ENCODE results near the gene COBL. TPM values are rescaled to one million over a fixed set of nuclear protein-coding genes. Genes with fewer than 3 reads are reported as not detected.
A peak's percentile ranks its signal among the peaks of the same experiment; 100 is the strongest.

COBL gene
- total RNA-seq, 1 experiment from 2014 or later = 63.6 TPM

- CTCF ChIA-PET = interaction anchor here (1.2 kb wide), 1 partner anchor 52 kb away, joined by 3 read pairs; no protein-coding TSS in a partner anchor
- Histone ChIP-seq H3K4me3 (ENCODE audit: low read depth, low read length) (peak overlapping the region; percentile 93), H3K4me1 (peaks cover 55% of the 10 kb centered on the region), H3K27me3 (replicated peaks; ENCODE audit: control insufficient read depth, insufficient read depth, low read length) (no peaks in the 10 kb centered on the region), H3K9me3 (no peaks in the 10 kb centered on the region), H3K36me3 (ENCODE audit: control insufficient read depth, insufficient read depth, low read length) (no peaks in the 10 kb centered on the region; the same call in 1 of the 2 replicates)
- POLR2A ChIA-PET = interaction anchor here (0.6 to 2.8 kb wide), 2 partner anchors 12 to 26 kb away, joined by 10 read pairs; no protein-coding TSS in a partner anchor
- Mint-ChIP-seq H3K27ac (ENCODE audit: unreplicated experiment) (peak overlapping the region; percentile 96), H3K4me3 (ENCODE audit: unreplicated experiment) (peak overlapping the region; percentile 93), H3K4me1 (ENCODE audit: low read depth, unreplicated experiment) (peaks cover 44% of the 10 kb centered on the region), H3K9me3 (ENCODE audit: unreplicated experiment) (no peaks in the 10 kb centered on the region), H3K36me3 (ENCODE audit: insufficient read depth, unreplicated experiment) (peaks cover 18% of the 10 kb centered on the region), H3K27me3 (ENCODE audit: insufficient read depth, unreplicated experiment) (no peaks in the 10 kb centered on the region)
- BruUV-seq (replicated peaks) = TSS peak; percentile 39
- TF ChIP-seq, protein P1, sequence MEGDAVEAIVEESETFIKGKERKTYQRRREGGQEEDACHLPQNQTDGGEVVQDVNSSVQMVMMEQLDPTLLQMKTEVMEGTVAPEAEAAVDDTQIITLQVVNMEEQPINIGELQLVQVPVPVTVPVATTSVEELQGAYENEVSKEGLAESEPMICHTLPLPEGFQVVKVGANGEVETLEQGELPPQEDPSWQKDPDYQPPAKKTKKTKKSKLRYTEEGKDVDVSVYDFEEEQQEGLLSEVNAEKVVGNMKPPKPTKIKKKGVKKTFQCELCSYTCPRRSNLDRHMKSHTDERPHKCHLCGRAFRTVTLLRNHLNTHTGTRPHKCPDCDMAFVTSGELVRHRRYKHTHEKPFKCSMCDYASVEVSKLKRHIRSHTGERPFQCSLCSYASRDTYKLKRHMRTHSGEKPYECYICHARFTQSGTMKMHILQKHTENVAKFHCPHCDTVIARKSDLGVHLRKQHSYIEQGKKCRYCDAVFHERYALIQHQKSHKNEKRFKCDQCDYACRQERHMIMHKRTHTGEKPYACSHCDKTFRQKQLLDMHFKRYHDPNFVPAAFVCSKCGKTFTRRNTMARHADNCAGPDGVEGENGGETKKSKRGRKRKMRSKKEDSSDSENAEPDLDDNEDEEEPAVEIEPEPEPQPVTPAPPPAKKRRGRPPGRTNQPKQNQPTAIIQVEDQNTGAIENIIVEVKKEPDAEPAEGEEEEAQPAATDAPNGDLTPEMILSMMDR (IDR thresholded peaks at IDR 0.05; ENCODE audit: insufficient read depth in 1 of 2, low read depth in 1 of 2, low read length in 1 of 2, severe bottlenecking in 1 of 2, unreplicated experiment in 1 of 2) = no peak
- DNase-seq = no peak
- intact Hi-C loops (cut with micrococcal nuclease; ENCODE audit: unreplicated experiment) = loop anchor here (1.0 to 10.0 kb wide), 4 partner anchors 20 to 53 kb away; no protein-coding TSS in a partner anchor
Observed at GRCh38 chr7:51314726-51315125, 1.9 kb downstream of the COBL start.

- CTCF ChIA-PET = interaction anchor here (0.9 to 1.2 kb wide), 2 partner anchors 26 to 53 kb away, joined by 3 read pairs; no protein-coding TSS in a partner anchor
- no peaks in the 10 kb centered on the region for H3K9me3 Mint-ChIP-seq (ENCODE audit: unreplicated experiment)
- H3K9me3 ChIP-seq = no peaks in the 10 kb centered on the region
- H3K27me3 ChIP-seq (replicated peaks; ENCODE audit: control insufficient read depth, insufficient read depth, low read length) = no peaks in the 10 kb centered on the region
- H3K4me1 Mint-ChIP-seq (ENCODE audit: low read depth, unreplicated experiment) = peaks cover 41% of the 10 kb centered on the region
- DNase-seq = no peak
- POLR2A ChIA-PET = interaction anchor here (0.6 to 2.8 kb wide), 2 partner anchors 13 to 26 kb away, joined by 10 read pairs; no protein-coding TSS in a partner anchor
- H3K36me3 Mint-ChIP-seq (ENCODE audit: insufficient read depth, unreplicated experiment) = peaks cover 19% of the 10 kb centered on the region
- intact Hi-C loops (cut with micrococcal nuclease; ENCODE audit: unreplicated experiment) = loop anchor here (1.0 to 10.0 kb wide), 3 partner anchors 19 to 53 kb away; no protein-coding TSS in a partner anchor
- no peaks in the 10 kb centered on the region; the same call in 1 of the 2 replicates for H3K36me3 ChIP-seq (ENCODE audit: control insufficient read depth, insufficient read depth, low read length)
- peaks cover 47% of the 10 kb centered on the region for H3K4me1 ChIP-seq
- TF ChIP-seq, protein P1 (IDR thresholded peaks at IDR 0.05; ENCODE audit: insufficient read depth in 1 of 2, low read depth in 1 of 2, low read length in 1 of 2, severe bottlenecking in 1 of 2, unreplicated experiment in 1 of 2) = no peak
- peak overlapping the region; percentile 93 for H3K4me3 Mint-ChIP-seq (ENCODE audit: unreplicated experiment)
- no TSS peak for BruUV-seq (replicated peaks)
- no peak overlapping the region for H3K4me3 ChIP-seq (ENCODE audit: low read depth, low read length)
- peak overlapping the region; percentile 96 for H3K27ac Mint-ChIP-seq (ENCODE audit: unreplicated experiment)
- H3K27me3 Mint-ChIP-seq (ENCODE audit: insufficient read depth, unreplicated experiment) = no peaks in the 10 kb centered on the region
Observed at GRCh38 chr7:51313738-51314425, 2.7 kb downstream of the COBL start.

DNA sequence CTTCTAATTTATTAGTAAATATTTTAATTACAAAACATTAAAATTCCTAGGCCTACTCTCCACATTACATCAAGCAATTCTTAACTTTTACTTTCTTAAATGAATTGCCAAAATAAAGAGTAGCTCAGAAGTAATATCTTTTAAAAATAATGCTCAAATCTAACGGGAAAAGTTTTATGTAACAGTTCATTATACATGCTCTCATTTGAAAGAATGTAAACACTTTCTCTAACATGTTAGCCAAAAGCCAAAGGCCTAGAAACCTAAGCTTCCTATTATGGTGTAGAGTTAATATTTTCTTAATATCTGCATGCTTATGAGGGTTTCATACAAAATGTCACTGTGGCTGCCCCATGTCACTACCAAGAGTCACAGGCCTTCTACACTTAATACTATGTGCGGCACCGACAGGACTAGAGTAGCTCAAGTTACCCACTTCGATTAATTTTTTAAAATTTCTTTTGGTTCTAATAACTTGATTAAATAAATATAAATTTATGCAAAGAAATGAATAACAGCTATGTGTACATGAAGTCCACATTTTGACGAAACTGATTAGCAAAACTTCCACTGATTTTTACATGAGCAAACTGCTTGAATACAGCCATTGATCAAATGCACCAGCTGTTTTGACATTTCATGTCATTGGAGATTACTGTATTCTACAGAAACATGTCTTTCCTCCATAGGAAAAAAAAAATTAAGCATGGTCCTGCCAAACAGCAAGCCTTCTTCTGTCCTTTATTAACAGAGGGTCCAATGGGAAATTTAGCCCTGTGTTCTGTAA, 3.5 kb downstream of the COBL start:
- Mint-ChIP-seq H3K27me3 (ENCODE audit: insufficient read depth, unreplicated experiment) (no peaks in the 10 kb centered on the region), H3K9me3 (ENCODE audit: unreplicated experiment) (no peaks in the 10 kb centered on the region), H3K4me3 (ENCODE audit: unreplicated experiment) (peak overlapping the region; percentile 93), H3K36me3 (ENCODE audit: insufficient read depth, unreplicated experiment) (peaks cover 19% of the 10 kb centered on the region), H3K4me1 (ENCODE audit: low read depth, unreplicated experiment) (peaks cover 34% of the 10 kb centered on the region), H3K27ac (ENCODE audit: unreplicated experiment) (no peak overlapping the region)
- ChIA-PET POLR2A (no interaction called here), CTCF (interaction anchor here (0.9 kb wide), 2 partner anchors 27 to 150 kb away, joined by 3 read pairs; no protein-coding TSS in a partner anchor)
- DNase-seq = no peak
- Histone ChIP-seq H3K36me3 (ENCODE audit: control insufficient read depth, insufficient read depth, low read length) (no peaks in the 10 kb centered on the region; the same call in 1 of the 2 replicates), H3K4me3 (ENCODE audit: low read depth, low read length) (no peak overlapping the region), H3K4me1 (peaks cover 39% of the 10 kb centered on the region), H3K9me3 (no peaks in the 10 kb centered on the region), H3K27me3 (replicated peaks; ENCODE audit: control insufficient read depth, insufficient read depth, low read length) (no peaks in the 10 kb centered on the region)
- TF ChIP-seq, protein P1 (IDR thresholded peaks at IDR 0.05; ENCODE audit: insufficient read depth in 1 of 2, low read depth in 1 of 2, low read length in 1 of 2, severe bottlenecking in 1 of 2, unreplicated experiment in 1 of 2) = no peak
- BruUV-seq (replicated peaks) = no TSS peak
- intact Hi-C loops (cut with micrococcal nuclease; ENCODE audit: unreplicated experiment) = loop anchor here (10.0 kb wide), 1 partner anchor 48 kb away; no protein-coding TSS in a partner anchor

Data from Caco-2 (cell line).